GM18909 (cell line): ENCODE measurements around the gene RGS6.
A peak's percentile ranks its signal among the peaks of the same experiment; 100 is the strongest.

Experiments used
- ATAC-seq: cut with Tn5 transposase; IDR thresholded peaks from one replicate; pipeline ENCODE4 v1.9.1; 2021; ENCODE audit warnings: mild to moderate bottlenecking; ENCODE audit not compliant: unreplicated experiment, poor library complexity

RGS6 gene

DNA sequence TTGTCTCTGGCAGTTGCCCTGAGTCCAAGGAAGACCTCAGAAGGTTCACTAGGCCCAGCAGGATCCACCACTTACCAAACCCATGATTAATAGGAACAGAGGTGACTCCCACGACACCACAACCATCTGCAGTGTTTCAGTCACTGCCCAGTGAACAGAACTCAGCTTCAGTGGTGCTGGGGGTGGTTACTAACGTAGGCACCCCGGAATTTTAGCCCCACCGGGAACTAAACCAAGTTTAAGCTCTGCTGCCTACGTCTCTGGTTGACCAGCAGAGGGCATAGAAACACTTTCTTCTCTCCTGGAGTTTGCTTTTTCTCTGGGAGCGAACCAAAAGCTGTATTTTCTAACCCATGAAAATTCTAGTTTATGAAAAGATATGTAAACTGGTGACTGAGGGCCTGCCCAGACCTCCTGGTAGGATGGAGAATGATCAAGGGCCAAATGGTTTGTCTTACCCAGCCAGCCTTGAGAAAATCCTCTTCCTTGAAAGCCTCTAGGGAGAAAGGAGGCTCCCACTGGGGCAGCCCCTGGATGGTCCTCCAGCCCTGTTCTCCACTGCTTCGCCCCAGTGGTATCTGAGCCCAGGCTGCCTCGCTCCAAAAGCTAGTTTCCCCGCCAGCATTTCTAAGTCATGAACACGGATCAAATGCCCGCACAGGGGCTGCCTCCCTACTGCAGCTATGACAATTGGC is 581.9 kb downstream of the RGS6 start:
- no peak for ATAC-seq

DNA sequence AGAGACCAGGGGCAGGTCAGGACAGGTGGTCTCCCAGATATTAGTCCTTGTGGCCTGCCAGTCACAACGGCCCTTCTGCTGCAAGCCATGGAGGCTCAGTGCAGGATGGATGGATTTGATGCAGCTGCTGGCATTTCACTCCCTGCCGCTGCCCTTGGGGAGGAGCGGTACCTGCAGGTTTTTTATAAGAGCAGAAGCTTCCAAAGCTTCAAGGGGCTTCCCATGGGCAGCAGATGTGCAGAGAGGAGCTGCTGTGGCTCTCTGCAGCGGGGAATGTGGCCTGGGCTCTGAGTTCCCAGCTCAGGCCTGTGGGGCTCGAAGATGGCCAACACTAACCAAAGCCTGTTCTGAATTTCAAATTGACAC is 582.4 kb downstream of the RGS6 start:
- no peak for ATAC-seq

DNA sequence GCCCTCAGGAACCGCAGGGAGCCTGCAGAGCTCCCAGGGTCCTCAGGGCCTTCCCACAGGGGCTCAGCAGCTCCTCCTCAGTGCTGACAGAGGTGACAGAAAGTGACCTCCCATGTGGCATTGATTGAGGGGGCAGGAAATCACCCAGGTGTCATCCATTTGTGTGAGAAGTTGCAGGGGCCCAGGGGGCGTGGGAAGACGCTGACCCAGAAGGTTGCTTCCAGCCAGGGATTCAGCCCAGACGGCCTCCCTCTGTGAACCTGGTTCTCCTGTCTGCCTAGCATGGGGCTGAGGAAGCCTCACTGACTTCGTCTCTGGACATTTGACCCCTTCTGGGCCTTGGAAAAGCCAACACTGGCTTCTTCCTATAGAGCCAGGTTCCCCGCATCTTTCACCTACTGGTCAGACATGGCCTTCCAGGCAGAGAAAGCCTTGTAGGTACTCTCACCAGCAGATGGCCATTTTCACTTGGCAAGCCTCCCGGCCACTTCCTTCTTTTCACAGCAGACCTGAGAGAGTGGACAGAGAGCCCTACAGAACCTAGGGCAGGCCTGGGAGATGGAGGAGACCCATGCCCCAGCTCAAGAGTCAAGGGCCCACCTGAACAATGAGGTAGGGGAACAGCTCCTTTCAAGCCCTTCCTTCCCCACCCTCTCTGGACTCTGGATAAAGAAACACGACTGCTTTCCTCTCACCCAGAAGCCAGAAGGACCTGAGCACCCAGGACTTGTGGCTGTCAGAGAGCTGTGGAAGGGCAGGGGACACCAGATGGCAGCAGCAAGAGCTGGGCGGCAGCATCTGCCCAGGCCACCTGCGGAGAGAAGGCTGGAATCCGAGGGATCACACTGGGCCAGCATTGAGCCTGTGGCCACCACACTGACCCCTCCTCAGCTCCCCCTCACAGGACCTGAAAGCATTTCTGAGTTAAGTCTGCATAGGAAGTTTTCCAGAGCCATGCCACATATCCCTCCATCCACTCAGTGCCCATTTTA is 583.8 kb downstream of the RGS6 start:
- ATAC-seq, result no peak

DNA sequence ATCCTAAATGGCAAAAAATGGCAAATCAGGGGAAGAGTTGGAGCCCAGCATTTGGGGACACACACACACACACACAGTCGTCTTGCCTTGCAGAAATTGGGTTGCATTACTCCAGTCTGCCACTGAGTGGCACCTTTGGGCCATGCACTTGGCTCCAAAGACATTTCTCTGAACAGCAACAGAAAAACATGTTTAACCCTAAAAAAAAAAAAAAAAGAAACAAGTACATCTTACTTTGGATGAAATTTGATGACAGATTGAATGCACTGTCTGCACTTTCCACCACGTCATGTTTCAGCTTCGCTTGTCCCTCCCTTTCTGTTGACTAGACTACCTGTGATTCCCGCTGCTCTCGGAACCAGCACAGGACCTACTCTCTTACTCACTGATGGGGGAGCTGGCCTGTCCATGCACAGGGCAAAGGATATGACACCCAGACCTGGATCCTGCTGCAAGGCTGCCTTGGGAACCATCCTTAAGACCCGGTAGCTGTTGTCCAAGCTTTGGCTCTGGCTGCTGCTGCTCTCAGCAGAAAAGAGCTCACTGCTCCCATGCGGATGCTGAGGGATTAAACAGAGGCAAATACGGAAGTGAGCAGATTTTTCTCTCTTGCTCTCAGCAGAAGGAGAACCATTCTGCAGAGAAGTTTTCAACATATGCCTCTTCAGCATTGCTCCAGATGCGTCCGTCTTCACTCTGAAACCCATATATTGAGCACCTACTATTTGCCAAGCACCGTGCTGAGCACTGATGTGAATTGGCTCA is 584.9 kb downstream of the RGS6 start:
- ATAC-seq, result no peak

DNA sequence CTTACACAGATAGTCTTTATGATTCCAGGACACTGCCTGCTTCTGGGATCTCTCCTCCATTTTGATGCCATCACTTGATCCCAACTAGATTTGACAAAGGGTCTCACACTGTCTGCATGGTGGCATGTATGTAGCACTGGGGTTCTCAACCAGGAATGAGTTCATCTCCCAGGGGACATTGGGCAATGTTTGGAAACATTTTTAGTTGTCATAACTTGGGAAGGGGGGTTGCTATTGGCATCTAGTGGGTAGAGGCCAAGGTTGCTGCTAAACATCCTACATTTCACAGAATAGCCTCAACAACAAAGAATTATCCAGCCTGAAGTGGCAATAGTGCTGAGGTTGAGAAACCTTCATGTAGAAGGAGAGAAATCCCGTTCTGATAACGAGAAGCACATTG is 585.5 kb downstream of the RGS6 start:
- no peak for ATAC-seq

DNA sequence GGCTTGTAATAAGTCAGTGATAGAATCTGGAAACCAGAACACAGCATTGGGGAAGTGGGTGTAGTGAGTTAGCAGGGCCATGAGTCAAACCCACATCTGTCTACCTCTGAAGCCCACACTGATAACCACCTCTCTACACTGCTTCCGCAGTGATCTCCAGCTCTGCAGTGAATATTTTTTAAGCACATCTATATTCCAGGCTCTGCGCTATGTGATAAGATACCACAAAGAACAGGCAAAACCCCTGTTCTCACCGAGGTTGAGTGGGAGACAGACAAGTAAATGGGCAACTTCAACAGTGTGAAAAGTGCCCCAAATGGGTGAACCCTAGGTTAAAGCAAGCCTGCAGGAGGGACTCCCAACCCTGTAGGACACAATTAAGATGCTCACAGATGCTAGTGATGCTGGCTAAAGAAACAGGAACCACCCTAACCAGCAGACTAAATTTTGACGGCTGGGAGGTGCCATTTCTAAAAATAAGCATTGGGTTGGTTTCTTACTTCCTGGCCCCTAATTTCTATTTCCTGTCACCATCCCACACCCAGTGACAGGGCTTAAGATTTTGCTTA is 586.7 kb downstream of the RGS6 start:
- peak; percentile 70 for ATAC-seq

DNA sequence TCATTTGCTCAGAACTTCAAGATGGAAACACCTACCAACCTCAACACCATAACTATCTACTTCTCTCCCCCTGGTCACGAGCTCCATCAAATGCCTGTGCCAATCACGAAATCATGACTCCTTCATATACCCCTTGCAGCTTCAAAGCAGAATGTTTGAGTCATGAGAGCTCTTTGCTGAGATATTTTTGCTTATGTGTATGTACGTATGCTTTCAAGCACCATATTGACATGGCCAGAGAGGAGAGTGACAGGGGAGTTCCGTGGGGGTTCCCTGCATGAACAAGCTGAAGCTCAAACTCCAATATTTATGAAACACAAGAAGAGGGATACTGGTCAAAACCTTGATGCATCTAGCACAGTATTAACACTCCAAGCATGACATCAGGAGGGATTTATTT is 587.3 kb downstream of the RGS6 start:
- ATAC-seq, result peak; percentile 19

DNA sequence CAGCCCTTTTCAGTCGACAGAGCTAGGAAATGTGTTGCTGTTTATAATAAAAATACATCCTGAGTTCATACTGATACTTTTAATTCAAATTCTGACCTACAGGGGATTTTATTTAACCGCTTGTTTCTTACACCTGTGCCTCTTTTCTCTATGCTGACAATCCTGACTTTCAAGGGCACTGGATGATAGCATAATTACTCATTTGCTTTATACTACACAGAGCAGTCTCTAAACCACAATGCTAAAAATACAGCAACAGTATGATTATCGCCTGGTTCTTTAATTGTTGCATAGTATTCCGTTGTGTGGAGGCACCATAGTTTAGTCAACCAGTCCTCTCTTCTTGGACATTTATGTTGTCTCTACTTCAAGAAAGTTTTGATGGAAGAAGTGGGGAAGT is 588.8 kb downstream of the RGS6 start:
- no peak for ATAC-seq

DNA sequence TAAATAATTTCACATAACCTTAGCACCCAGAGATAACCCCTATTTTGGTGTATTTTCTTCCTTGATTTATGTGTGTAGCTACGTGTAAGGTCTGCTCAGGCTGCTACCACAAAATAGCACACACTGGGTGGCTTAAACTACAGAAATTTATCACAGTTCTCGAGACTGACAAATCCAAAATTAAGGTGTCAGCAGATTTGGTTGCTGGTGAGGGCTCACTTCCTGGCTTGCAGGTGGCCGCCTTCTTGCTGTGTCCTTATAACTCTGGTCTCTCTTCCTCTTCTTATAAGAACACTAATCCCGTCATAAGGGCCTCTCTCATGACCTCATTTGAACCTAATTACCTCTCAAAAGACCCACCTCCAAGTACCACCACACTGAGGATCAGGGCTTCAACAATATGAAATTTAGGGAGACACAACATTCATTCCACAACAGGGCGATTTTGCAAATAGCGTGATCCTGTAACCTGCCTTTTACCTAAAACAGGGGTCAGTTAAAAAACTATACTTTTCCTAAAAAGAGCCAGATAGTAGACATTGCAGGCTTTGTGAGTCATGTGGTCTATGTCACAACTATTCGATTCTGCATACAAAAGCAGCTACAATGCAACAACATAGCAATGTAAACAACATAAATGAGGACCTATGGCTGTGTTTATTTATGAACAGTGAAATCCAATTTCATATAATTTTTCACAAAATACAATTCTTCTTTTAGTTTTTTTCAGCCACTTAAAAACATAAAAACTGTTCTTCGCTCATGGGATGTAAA is 589.9 kb downstream of the RGS6 start:
- no peak for ATAC-seq

DNA sequence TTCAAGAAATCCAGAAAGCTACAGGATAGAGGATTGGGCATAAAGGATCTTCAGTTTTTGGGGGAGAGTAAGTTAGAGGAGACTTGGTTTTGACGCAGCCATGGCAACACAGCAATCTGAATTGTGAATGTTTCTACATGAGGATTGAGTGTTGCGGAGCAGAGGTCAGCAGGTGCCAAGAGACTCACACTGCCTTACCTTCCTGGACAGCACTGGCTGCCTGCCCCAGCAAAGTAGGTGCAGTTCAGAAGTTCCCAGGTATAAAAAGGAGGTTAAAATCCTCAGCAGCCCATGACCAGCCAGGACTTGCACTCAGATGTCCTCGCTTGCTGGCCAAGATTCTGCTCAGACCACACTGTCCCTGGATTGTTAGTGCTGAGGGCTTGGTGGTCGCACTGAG is 590.6 kb downstream of the RGS6 start:
- no peak for ATAC-seq

DNA sequence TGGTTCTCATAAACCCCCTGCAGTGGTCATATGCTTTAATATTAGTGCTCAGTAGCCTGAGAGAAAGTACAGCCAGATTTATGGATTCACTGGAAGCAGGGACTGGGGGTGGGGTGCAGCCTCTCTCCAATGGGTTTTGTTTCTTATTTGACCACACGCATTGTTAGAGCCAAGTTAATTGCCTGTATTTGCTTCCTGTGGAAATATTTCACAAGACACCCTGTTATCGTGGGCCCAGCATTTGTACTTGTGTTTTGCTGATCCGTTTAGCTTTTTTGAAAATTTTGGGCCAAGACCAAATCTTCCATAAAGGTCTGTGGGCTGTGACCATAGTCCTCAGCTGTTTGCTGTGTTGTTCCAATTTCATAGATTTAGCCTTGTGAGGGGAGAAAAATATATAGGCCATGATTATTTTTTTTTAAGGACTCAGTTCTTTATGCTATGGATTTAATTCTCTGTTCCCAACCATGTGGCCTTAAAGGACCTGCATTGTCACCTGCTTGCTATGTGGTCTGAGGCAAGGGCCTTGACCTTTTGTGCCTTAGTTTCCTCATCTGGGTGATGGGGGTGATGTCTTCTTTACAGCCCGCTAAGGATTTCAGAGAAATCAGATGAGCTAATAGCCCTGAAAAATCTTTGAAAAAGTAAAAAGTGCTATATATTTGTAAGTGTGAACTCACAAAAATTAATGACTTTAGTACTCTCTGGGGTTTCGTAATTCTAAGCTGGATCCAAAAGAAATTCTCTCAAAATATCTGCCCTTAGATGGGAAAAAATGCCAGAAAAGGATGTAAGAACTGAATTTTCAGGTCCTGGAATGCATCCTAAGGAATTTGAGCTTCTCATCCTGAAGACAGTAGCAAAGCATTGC is 591.4 kb downstream of the RGS6 start:
- no peak for ATAC-seq

DNA sequence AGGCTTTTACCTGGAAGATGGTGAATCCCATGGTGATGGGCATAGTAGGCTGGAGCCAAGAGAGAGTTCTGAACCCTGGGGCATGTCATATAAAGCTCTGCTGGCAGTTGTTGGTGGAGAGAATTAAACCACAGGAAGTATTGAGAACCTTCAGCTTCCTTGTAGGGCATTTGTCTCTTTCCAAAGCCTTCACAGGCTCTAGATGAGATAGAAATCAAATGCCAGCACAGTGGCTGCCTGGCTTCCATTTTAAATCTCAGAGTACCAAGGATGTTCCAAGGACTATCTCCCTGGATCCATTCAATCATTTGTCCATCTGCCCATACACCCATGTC is 592.0 kb downstream of the RGS6 start:
- ATAC-seq, result no peak

DNA sequence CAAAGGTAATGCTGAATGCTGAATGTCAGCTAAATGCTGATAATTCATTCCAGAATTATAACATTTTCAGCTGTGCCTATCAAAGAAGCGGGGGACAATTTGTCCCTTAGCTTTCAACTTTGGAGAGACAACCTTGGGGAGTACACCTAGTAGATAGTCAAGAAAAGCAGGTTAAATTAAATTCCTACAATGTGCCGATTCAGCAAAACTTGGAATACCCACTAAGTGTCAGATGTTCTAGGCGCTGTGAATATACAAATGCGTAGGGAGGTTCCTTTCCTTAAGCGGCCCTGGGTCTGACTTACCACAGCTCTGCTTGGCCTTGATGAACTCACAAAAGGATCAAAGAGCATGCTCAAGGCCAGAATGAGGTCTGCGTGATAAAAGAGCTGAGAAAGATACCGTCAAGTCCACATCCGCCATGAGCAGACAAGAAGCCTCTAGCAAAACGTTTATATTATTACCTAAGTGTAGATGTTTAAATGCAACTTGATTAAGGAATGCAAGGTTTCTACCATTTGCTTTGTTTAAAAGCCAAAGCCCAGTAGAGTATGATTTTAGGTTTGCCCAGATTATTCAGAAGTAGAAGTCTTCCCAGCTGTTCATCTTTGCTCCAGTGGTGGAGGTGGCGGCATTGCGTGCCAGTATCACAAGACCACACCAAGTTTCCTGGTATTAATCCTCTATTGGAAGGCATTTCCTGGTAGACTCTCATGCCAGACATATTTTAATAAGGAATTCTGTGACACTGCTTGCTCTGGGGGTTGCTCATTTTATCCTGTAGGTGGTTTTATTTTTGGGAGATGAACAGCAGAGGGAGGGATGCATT is 593.1 kb downstream of the RGS6 start:
- ATAC-seq, result no peak

DNA sequence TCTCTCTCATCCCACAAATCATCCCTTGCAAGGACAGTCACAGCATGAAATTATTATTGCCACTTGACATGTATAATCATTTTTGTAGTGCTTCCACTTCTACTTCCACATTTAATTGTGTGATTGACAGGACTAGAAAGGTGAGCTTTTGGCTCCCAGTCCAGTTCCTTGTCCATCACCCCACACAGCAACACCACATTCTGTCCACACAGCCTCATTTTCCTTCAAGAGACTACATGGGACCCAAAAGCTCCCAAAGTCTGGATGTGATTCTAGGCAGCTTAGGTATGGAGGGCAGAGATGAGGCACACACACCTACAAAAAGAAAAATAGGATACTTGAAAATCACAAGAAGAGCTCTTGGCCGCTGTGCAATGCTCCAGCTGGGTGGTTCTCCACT is 595.4 kb downstream of the RGS6 start:
- no peak for ATAC-seq

DNA sequence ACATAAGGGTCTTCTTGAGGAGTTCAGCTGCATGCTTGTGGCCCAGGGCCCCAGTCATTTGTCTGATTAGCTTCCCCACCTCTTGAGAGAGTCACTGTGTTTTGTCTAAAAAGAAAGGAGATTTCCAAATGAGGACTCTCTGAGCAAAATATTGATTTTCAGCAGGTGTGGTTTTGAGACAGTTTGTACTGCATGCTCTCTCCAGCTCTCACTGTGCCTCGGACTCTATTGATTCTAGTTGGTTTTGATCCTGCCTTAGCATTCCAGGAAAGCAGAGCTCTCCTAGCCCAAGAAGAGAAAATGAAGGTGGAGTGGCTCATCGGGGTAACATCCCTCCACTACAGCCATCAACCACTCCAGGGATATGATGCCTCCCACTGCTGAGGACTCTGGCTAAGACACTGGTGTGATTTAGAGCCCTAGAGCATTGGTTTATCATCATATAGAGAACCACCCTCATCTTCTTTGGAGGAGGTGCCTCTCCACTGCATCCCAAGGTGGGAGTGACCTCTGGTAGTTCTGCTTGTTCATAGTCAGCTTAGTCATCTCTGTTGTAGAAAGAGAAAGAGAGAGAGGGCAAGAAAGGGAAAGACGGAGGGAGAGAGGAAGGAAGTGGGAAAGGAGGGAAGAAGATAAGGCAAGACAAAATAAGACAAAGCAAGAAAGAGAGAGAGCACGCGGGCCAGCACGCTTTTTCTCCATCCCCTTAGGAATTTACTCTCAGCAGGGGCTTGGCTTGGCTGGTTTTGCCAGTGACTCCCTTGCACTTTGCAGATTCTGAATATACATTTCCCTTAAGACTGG is 596.0 kb downstream of the RGS6 start:
- no peak for ATAC-seq

DNA sequence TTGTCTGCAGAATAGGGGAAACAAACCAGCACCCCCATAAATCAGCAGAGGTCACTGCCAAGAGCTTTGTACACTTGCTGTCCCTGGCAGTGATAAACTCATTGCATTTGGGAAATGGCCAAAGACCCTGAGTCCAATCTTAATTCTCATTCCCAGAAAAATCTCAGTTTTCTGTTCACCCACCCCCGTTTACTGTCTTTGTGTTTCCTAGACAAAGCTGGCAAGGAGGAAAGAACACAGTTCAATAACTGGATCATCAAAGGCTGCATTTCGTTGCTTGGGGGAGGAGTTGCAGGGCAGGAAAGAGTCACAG is 596.6 kb downstream of the RGS6 start:
- ATAC-seq, result no peak

DNA sequence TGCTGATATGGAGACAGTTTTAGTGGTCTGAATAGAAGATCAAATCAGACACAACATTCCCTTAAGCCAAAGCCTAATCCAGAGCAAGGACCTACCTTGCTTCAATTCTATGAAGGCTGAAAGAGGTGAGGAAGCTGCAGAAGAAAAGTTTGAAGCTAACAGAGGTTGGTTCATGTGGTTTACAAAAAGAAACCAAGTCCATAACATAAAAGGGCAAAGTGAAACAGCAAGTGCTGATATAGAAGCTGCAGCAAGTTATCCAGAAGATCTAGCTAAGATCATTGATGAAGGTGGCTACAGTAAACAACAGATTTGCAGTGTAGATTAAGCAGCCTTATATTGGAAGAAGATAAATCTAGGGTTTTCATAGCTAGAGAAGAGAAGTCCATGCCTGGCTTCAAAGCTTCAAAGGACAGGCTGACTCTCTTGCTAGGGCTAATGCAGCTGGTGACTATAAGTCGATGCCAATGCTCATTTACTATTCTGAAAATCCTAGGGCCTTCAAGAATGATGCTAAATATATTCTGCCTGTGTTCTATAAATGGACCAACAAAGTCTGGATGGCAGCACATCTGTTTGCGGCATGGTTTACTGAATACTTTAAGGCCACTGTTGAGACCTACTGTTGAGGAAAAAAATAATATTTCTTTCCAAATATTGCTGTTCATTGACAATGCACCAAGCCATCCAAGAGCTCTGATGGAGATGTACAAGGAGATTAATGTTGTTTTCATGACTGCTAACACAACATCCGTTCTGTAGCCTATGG is 600.6 kb downstream of the RGS6 start:
- no peak for ATAC-seq
